HG03108 (cell line): ENCODE data around the gene SPRR2D.
"Not testable (repeated sequence)": the region's sequence is repeated elsewhere in the genome, so short reads cannot be mapped to it uniquely, and the experiment has no call there.

ENCODE experiments used
- ATAC-seq: cut with Tn5 transposase; IDR thresholded peaks from one replicate; pipeline ENCODE4 v1.9.1; 2021; ENCODE audit warnings: moderate library complexity; ENCODE audit not compliant: unreplicated experiment

SPRR2D gene

DNA sequence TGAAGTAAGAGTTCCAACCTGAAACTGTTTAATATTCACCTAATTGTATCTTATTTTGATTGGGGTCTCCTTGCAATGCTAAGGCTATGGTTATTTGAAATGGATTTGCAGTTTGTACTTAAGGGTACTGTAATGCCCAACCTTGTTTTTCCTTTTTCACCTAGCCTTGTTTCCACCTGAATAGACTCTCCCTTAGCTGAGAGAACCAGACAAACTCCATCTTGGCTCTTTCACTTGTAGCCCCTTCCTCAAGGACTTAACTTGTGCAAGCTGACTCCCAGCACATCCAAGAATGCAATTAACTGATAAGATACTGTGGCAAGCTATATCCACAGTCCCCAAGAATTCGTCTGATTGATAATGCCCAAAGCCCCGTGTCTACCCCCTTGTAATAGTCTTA, 19.1 kb downstream of the SPRR2D start:
- ATAC-seq: not testable (repeated sequence)

DNA sequence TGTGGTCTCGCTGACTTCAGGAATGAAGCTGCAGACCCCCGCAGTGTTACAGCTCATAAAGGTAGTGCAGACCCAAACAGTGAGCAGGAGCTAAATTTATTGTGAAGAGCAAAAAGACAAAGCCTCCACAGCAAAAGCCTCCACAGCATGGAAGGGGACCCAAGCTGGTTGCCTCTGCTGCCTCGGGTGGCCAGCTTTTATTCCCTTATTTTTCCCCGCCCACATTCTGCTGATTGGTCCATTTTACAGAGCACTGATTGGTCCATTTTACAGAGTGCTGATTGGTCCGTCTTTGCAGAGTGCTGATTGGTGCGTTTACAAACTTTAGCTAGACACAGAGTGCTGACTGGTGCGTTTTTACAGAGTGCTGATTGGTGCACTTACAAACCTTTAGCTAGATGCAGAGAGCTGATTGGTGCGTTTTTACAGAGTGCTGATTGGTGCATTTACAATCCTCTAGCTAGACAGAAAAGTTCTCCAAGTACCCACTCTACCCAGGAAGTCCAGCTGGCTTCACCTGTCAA, 29.6 kb downstream of the SPRR2D start:
- not testable (repeated sequence) for ATAC-seq

GRCh38 chr1:153001382-153001781, 39.5 kb downstream of the SPRR2D start, which contains the start of gene SPRR3:
Gene SPRR3, plus strand, starts transcription at chr1:153001749. Its CDS starts 1,272 bp downstream, at chr1:153003021.
- no peak for ATAC-seq

GRCh38 chr1:153000294-153000693, 40.6 kb downstream of the SPRR2D start:
- ATAC-seq: no peak

GRCh38 chr1:152999818-153000217, 41.1 kb downstream of the SPRR2D start:
- ATAC-seq: no peak

DNA sequence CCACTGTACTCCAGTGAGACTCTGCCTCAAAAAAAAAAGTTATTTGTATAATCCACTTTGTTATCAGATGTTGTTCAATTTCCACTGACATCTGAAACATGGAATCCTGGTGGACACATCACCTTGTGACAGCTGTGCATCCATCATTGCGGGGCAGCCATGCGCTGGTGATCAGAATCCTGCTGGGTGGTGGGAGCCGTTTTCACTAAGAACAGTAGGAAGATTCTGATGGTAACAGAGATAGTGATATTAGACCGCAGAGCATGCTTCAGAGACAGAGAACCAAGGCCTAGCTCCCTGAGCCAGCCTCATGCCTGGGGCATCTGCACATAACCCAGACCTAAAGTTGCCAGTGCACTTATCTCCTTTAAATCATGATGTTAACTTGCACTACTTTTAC, 42.4 kb downstream of the SPRR2D start:
- no peak for ATAC-seq

GRCh38 chr1:152997901-152998300, 43.0 kb downstream of the SPRR2D start:
- ATAC-seq: no peak

DNA sequence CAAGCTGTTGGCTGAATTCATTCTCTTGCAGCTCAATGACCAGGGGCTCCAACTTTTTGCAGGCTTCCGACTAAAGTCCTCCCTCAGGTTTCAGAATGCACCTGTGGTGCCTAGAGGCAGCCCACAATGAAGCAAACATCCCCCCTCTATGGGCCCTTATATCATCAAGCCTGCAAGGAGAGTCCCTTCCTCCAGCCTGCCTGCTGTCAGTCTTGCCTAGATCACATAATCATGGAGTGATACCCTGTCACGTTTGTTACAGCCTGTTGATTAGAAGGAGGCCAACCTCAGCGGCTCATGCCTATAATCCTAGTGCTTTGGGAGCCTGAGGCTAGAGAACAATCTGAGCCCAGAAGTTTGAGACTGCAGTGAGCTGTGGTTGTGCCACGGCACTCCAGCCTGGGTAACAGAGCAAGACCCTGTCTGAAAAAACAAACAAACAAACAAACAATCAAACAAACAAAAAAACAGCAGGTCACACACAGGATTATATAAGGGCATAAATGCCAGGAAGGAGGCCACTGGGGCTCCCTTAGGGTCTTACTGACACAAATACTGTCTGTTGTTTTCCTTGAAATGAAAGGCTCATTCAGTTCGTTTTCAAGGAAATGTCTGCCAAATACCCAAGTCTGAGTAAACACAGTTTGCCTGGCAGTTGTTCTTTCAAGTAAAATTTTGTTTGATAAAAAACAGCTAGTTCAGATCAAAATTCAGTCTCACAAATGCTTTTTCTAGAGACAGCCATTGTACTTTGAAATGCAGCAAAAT, 44.1 kb downstream of the SPRR2D start:
- no peak for ATAC-seq

GRCh38 chr1:152995842-152996241, 45.1 kb downstream of the SPRR2D start:
- no peak for ATAC-seq

DNA sequence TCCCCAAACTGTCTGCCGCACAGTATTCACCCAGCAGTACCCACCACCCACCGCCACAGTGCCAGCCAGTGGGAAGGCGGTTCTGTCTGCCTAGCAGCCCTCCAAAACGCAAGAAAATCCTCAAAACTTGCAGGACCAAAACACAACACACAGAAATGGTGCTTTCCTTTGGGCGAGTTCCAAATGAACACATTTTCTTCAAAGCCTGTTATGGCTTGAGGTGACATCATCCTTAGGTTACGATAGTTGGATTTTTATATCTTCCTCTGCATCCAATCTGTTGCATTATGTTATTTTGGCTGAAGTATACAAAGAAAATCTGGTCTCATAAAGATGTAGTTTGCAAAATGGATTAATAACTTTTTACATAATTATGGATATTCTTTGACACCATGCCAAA, 47.7 kb downstream of the SPRR2D start:
- ATAC-seq: no peak
